Measurements from ENCODE around the gene MAP3K6. TPM values are rescaled to one million over a fixed set of nuclear protein-coding genes. Genes with fewer than 3 reads are reported as not detected.

The MAP3K6 gene
- total and polyA plus RNA-seq, 2 of the 4 experiments (the other 2 are of a cell fraction) = 4.8 to 15.9 TPM

- DNase-seq = no peak
- Histone ChIP-seq H2BK15ac (ENCODE audit: low read depth, low read length) (no peak overlapping the region), H3K27ac (ENCODE audit: insufficient read depth, low read length) (no peak overlapping the region), H3K4ac (ENCODE audit: low read depth, low read length) (no peak overlapping the region), H2BK20ac (ENCODE audit: low read depth, low read length) (no peak overlapping the region), H3K9ac (ENCODE audit: low read depth, low read length) (no peak overlapping the region), H3K14ac (replicated peaks; ENCODE audit: low read depth, low read length) (no peak overlapping the region), H2AFZ (replicated peaks; ENCODE audit: low read length, poor library complexity) (no peak overlapping the region), H2BK5ac (ENCODE audit: low read depth, low read length, poor library complexity, severe bottlenecking) (no peak overlapping the region), H3K9me3 (ENCODE audit: control insufficient read depth, insufficient read depth, low read length) (no peaks in the 10 kb centered on the region), H2BK120ac (ENCODE audit: low read depth, low read length) (no peak overlapping the region), H4K8ac (ENCODE audit: low read depth in 2 of 2, low read length in 2 of 2) (no peak overlapping the region), H3K4me1 (ENCODE audit: control insufficient read depth, insufficient read depth, low read length) (peaks cover 3% of the 10 kb centered on the region), H3K18ac (ENCODE audit: low read depth, low read length) (no peak overlapping the region), H2AK5ac (ENCODE audit: low read depth, low read length) (no peak overlapping the region), H3K4me3 (ENCODE audit: insufficient read depth, low read depth, low read length) (no peak overlapping the region), H3K79me1 (ENCODE audit: low read depth in 1 of 2, low read length in 2 of 2) (peaks cover 40 to 54% of the 10 kb centered on the region in 2 experiments), H4K20me1 (ENCODE audit: insufficient read depth, low read length) (no peaks in the 10 kb centered on the region), H3K9me1 (ENCODE audit: insufficient read depth, low read length) (peaks cover 8% of the 10 kb centered on the region; the same call in 1 of the 2 replicates), H4K91ac (ENCODE audit: insufficient read depth, low read depth, low read length) (no peak overlapping the region), H3K56ac (ENCODE audit: extremely low read depth, insufficient read depth, low read length) (no peak overlapping the region), H3K27me3 (ENCODE audit: control insufficient read depth, insufficient read depth, low read length) (no peaks in the 10 kb centered on the region), H3K4me2 (ENCODE audit: low read depth, low read length) (no peak overlapping the region), H2AK9ac (replicated peaks; ENCODE audit: low read depth, low read length, poor library complexity) (no peak overlapping the region), H3K36me3 (ENCODE audit: control insufficient read depth, insufficient read depth, low read length) (peaks cover 66% of the 10 kb centered on the region), H3K23ac (ENCODE audit: low read depth, low read length) (no peak overlapping the region), H4K5ac (ENCODE audit: low read depth, low read length) (no peak overlapping the region)
- ATAC-seq (ENCODE audit: low read depth) = no peak
- in situ Hi-C loops (cut with MboI; ENCODE audit: low sequenced_read_pairs) = loop anchor here (10.0 kb wide), 1 partner anchor 252 kb away; no protein-coding TSS in a partner anchor
- intact Hi-C loops (cut with micrococcal nuclease) = no loop called here
- dilution Hi-C loops (cut with HindIII; ENCODE audit: low sequenced_read_pairs, unreplicated experiment) = no loop called here
- CTCF ChIA-PET = interaction anchor here (1.5 kb wide), 1 partner anchor 11 kb away, joined by 3 read pairs; no protein-coding TSS in a partner anchor
- POLR2A ChIA-PET (ENCODE audit: unreplicated experiment) = no interaction called here
- no TSS peak for BruUV-seq (replicated peaks)
- 80% methylated on average over 1 of the region's 4 CpGs; no CpG with 5 or more reads in 1 of the 2 experiments for WGBS, 2 experiments (ENCODE audit: extremely low coverage in 2 of 2, insufficient read length in 1 of 2)
- TF ChIP-seq CHD1 (IDR thresholded peaks at IDR 0.05; ENCODE audit: low read depth, low read length) = no peak
- TF ChIP-seq RCOR1 (IDR thresholded peaks at IDR 0.05; ENCODE audit: insufficient replicate concordance, low read length) = no peak
- no peak for TF ChIP-seq RFX5 (IDR thresholded peaks at IDR 0.05; ENCODE audit: low read depth, low read length)
- TF ChIP-seq CEBPB (IDR thresholded peaks at IDR 0.05; ENCODE audit: low read depth, low read length) = no peak
- TF ChIP-seq SMC3 (IDR thresholded peaks at IDR 0.05; ENCODE audit: low read depth, low read length) = no peak
- no peak for TF ChIP-seq FOS (IDR thresholded peaks at IDR 0.05; ENCODE audit: low read depth, low read length)
- TF ChIP-seq, protein P1, sequence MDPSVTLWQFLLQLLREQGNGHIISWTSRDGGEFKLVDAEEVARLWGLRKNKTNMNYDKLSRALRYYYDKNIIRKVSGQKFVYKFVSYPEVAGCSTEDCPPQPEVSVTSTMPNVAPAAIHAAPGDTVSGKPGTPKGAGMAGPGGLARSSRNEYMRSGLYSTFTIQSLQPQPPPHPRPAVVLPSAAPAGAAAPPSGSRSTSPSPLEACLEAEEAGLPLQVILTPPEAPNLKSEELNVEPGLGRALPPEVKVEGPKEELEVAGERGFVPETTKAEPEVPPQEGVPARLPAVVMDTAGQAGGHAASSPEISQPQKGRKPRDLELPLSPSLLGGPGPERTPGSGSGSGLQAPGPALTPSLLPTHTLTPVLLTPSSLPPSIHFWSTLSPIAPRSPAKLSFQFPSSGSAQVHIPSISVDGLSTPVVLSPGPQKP (IDR thresholded peaks at IDR 0.05; ENCODE audit: borderline replicate concordance, low read depth, low read length) = no peak
- no peak for TF ChIP-seq POLR2A (IDR thresholded peaks at IDR 0.05; ENCODE audit: low read depth, low read length)
- TF ChIP-seq NFE2L2 (IDR thresholded peaks at IDR 0.05; ENCODE audit: low read depth, low read length) = no peak
- TF ChIP-seq USF2 (IDR thresholded peaks at IDR 0.05; ENCODE audit: low read depth, low read length) = no peak
Observed at GRCh38 chr1:27413004-27413403, 46.2 kb upstream of the MAP3K6 start.
